ENCODE measurements around the gene CD34.

The CD34 gene

GRCh38 chr1:207884266-207885029 lies 26.5 kb downstream of the CD34 start:
- no peaks in the 10 kb centered on the region for H3K36me3 ChIP-seq (ENCODE audit: control insufficient read depth in 2 of 2, insufficient read depth in 1 of 2, low read length in 2 of 2)
- H3K9me3 ChIP-seq (ENCODE audit: control insufficient read depth, insufficient read depth, low read depth, low read length), result no peaks in the 10 kb centered on the region
- no peak overlapping the region for H3K4me3 ChIP-seq (ENCODE audit: low read depth, low read length)
- CTCF ChIA-PET, result interaction anchor here (0.6 to 9.5 kb wide), 49 partner anchors 12 to 1364 kb away, joined by 3 to 146 read pairs (median 5); partner anchors contain the start of gene CD34
- TF ChIP-seq ZNF266 (tag by site-specific recombination; IDR thresholded peaks at IDR 0.05; ENCODE audit: low read depth) (no peak), ZBTB11 (tag by site-specific recombination; conservative IDR thresholded peaks at IDR 0.05; ENCODE audit: low read depth) (no peak), SCRT1 (tag by site-specific recombination; IDR thresholded peaks at IDR 0.05; ENCODE audit: borderline replicate concordance) (no peak), ZNF510 (tag by site-specific recombination; IDR thresholded peaks at IDR 0.05; ENCODE audit: insufficient replicate concordance) (no peak), BCL11A (tag by site-specific recombination; IDR thresholded peaks at IDR 0.05; ENCODE audit: low read depth) (no peak), ZNF416 (tag by site-specific recombination; IDR thresholded peaks at IDR 0.05) (no peak), REPIN1 (tag by site-specific recombination; IDR thresholded peaks at IDR 0.05; ENCODE audit: low read depth) (no peak), ZFP37 (tag by site-specific recombination; IDR thresholded peaks at IDR 0.05) (no peak), ZEB2 (tag by site-specific recombination; IDR thresholded peaks at IDR 0.05) (no peak), WT1 (tag by site-specific recombination; IDR thresholded peaks at IDR 0.05) (no peak), ZBTB7A (tag by site-specific recombination; IDR thresholded peaks at IDR 0.05; ENCODE audit: low read depth) (no peak), PRDM2 (tag by site-specific recombination; IDR thresholded peaks at IDR 0.05; ENCODE audit: borderline replicate concordance) (no peak), ZNF791 (tag by site-specific recombination; IDR thresholded peaks at IDR 0.05) (no peak), ZNF555 (tag by site-specific recombination; conservative IDR thresholded peaks at IDR 0.05) (no peak), ZNF221 (tag by site-specific recombination; IDR thresholded peaks at IDR 0.05; ENCODE audit: borderline replicate concordance) (no peak), ZNF121 (tag by site-specific recombination; IDR thresholded peaks at IDR 0.05) (no peak)
- no peaks in the 10 kb centered on the region for H3K4me1 ChIP-seq (ENCODE audit: control insufficient read depth, insufficient read depth, low read length)
- POLR2A ChIA-PET, result interaction anchor here (1.0 to 1.5 kb wide), 3 partner anchors 10 to 79 kb away, joined by 3 to 8 read pairs (median 3); no protein-coding TSS in a partner anchor
- H3K27ac ChIP-seq (ENCODE audit: extremely low read depth, low read depth, low read length), result no peak overlapping the region

Measured in HEK293 (cell line).